Stimulated activated CD8-positive, alpha-beta memory T cell treated with anti-CD3 and anti-CD28 coated beads, Interleukin-7, amount 100 ng/mL, for 24 hours (primary cell): ENCODE results near the gene TEAD2.
"Not testable (repeated sequence)": the region's sequence is repeated elsewhere in the genome, so short reads cannot be mapped to it uniquely, and the experiment has no call there.

Experiments used
- DNase-seq: peaks from one replicate; pipeline ENCODE4 v3.0.0-alpha.2; 2020; ENCODE audit warnings: low read depth

Gene TEAD2

DNA sequence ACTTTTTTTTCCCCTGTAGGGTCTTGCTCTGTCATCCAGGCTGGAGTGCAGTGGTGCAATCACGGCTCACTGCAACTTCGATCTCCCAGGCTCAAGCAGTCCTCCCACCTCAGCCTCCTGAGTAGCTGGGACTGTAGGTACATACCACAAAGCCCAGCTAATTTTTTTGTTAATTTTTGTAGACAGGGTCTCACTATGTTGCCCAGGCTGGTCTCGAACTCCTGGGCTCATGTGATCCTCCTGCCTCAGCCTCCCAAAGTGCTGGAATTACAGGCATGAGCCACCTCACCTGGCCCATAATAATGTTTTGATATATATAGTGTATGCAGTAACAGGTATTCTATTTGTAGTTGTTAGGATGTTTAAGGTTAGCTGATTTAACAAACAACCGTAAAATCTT is 31.0 kb downstream of the TEAD2 start:
- DNase-seq: not testable (repeated sequence)

DNA sequence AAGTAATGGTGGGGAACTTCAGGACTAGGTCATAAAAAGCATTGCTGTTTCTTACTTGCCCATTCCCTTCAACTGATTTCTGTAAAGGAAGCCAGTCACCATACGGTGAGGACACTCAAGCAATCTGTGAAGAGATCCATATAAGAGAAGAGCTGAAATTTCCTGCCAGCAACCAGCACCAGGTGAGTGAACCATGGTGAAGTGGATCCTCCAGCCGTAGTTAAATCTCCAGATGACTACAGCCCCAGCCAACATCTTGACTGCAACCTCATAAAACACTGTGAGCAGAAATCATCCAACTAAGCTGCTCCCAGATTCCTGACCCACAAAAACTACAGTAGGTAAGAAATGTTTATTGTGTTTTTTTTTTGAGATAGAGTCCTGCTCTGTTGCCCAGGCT is 33.5 kb downstream of the TEAD2 start:
- DNase-seq: no peak

- no peak for DNase-seq
Observed at GRCh38 chr19:49327878-49328544, 34.2 kb downstream of the TEAD2 start.

DNA sequence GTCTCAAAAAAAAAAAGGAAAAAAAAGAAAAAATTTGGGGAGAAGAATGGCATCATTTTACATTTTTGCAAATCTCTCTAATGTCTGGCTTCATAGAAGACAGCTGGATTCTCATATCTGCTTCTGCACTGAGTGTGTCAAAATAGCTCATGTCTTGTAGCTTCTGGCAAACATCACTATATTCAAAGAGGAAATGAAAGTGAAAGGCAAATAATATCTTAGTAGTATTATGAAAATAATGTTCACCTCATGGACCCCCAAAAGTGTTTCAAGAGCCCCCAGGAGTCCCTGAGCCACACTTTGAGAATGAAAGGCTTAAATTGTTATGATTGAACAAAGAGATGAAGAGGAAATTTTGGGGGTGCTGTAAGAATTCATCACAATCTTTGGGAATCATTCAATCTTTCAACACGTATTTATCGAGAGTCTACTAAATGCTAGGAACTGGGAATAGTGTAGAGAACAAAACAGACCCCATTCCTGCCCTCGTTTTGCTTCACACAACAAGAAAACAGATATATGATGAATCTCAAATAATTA is 36.0 kb downstream of the TEAD2 start:
- no peak for DNase-seq

GRCh38 chr19:49325756-49326155 is 36.5 kb downstream of the TEAD2 start:
- DNase-seq: not testable (repeated sequence)

GRCh38 chr19:49324801-49325576 is 37.2 kb downstream of the TEAD2 start, which contains the start of gene SLC6A16:
TSS of gene SLC6A16 (minus strand) at chr19:49325191. CDS start at chr19:49311347, 13,844 bp downstream.
- no peak for DNase-seq

- DNase-seq: no peak
Observed at GRCh38 chr19:49318296-49318695, 43.9 kb downstream of the TEAD2 start.

DNA sequence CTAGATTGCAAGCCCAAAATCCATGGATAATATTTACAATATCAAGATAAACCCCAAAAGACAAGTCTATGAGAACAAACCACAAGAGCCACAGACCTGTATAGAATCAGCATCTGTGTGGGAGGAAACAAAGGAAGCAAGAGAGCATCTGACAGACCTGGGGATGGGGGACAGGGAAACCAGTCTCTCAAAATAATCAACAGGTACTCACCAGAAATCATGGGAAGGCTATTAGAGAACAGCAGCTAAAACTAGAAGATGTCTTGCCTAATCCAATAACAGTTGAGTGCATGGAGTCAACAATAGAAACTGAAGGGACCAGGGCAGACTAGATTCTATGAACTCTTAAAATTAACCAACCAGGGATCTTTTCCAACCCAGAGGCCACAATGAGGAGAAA is 45.9 kb downstream of the TEAD2 start:
- DNase-seq: no peak

DNA sequence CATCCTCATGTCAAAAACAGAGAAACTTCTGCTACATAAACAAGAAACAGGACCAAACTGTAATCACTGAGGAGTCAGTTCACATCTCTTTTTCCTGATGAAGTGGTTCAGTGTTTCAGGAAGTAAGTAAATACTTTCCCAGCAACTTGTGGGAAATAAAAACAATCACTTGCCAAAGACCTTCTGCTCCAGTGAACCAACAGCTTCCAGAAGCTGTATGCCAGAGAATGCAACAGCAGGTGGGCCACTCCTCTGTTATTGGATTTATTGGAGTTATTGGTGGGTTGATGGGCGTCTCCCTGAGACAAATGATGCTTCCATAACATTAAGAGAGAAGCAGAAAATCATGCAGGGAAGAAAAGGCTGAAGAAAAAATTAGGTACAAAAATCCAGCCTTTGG is 47.1 kb downstream of the TEAD2 start:
- no peak for DNase-seq

DNA sequence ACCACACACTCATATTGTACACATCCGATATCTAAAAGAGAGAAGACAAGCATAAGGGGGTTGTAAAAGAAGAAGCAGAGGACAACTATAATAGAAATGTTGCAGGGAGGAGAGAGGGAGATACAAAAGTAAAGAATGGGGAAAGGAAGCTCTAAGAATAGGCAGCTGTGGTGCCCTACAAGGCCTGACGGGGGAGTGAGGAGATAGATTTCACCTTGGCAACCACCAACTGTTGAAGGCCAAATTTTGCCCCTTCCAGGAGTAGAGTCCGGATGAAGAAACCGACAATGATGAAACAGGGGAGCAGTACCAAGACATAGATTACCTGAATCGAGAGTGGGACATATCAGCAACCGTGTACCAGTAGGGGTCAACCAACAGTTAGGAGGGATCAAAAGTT is 53.1 kb downstream of the TEAD2 start:
- DNase-seq: no peak

- not testable (repeated sequence) for DNase-seq
Observed at GRCh38 chr19:49306734-49307133, 55.5 kb downstream of the TEAD2 start.

GRCh38 chr19:49301866-49302252 is 60.4 kb downstream of the TEAD2 start:
- no peak for DNase-seq

DNA sequence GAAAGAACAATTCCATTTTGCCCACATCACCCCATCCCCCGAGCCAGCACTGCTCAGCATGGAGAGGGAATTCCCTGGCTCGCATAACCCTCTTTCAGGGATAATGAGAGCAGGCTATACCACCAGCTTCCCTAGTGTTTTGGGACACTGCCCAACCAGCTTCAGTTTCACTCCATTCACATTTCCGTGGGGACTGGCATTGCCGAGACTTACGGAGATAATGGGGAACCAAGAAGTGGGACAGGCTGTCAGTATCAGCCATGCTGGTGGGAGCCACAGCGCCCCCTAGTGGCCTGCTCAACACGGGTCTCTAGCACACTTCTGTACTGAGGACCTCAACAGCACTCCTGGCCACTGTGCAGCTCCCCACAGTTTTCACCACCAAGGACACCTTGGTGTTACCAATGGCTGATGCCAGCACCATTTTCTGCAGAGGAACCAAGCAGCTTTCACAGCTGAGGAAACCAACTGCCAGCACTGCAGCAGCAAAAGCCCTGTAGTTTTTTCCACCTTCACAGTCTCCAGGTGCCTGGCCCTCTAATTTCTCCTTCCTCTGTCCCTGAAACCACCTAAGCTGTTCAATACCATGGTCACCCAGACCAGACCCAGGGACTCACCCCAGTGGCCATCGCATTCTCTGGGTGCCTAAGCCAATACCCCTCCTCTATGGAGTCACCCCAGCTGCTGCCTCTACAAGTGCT is 60.9 kb downstream of the TEAD2 start:
- peak; percentile 80 for DNase-seq

GRCh38 chr19:49298653-49299052 is 63.6 kb downstream of the TEAD2 start:
- not testable (repeated sequence) for DNase-seq

GRCh38 chr19:49297403-49297802 is 64.8 kb downstream of the TEAD2 start:
- no peak for DNase-seq

- DNase-seq: no peak
Observed at GRCh38 chr19:49295208-49295880, 66.9 kb downstream of the TEAD2 start.

GRCh38 chr19:49294401-49294800 is 67.8 kb downstream of the TEAD2 start:
- DNase-seq: no peak
